SHP77 (cell line): ENCODE data around the gene TEAD1.
A peak's percentile ranks its signal among the peaks of the same experiment; 100 is the strongest.

ENCODE experiments used
- DNase-seq, 2 experiments: peaks; one replicate each; lab custom pipeline; 2025; lab: John Stamatoyannopoulos, UW

The TEAD1 gene

DNA sequence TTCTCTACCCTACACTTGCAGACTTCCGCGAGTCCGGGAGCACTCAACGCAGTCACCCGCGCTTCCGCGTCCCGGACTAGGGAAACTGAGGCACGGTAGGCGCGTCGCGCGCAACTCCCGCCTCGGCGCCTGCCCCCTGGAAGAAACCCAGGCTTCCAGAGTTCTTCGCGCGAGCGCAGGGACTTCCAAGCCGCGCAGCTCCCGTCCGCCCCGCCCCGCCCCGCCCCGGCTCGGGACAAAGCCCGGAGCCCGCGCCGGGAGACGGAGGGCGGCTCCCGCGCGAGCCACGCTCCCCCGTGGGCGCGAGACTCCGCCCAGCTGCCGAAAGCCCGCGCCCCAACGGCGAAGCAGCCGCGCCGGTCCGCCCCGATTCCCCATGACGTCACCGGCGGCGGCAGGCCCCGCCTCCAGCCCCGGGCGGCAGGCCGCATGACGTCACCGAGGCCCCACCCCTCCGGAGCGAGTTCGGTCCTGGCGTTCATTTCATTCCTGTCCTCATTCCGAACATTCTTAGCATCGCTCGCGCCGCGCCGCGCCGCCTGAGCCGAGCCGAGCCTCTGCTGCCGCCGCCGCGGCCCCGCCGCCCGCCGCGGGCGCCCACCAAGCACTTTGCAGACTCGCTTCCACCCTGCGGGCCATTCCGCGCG, at the start of gene TEAD1:
TSS of gene TEAD1 (plus strand) at position 498 of the 647 bp plus-strand sequence.
- DNase-seq: peak; percentile 42 to 65

DNA sequence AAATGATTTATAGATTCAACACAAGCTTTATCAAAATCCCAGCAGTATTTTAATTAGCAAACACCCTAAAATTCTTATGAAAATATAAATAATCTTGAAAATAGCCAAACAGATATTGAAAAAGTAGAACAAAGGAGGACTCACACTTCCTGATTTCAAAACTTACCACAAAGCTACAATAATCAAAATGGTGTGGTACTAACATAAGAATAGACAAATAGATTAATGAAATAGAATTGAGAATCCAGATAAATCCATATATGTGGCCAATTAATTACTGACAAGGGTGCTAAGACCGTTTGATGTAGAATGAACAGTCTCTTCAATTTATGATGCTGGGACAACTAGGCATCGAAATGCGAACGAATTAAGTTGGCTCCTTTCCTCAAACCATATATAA, 49.6 kb upstream of the TEAD1 start:
- DNase-seq: no peak

GRCh38 chr11:12625438-12626071, 48.7 kb upstream of the TEAD1 start:
- no peak for DNase-seq

- DNase-seq: no peak
Measured at GRCh38 chr11:12626616-12627015, 47.6 kb upstream of the TEAD1 start.

- no peak for DNase-seq
Measured at GRCh38 chr11:12628314-12628713, 45.9 kb upstream of the TEAD1 start.

- no peak for DNase-seq
Measured at GRCh38 chr11:12629601-12630313, 44.5 kb upstream of the TEAD1 start.

GRCh38 chr11:12631651-12632050, 42.6 kb upstream of the TEAD1 start:
- no peak for DNase-seq

DNA sequence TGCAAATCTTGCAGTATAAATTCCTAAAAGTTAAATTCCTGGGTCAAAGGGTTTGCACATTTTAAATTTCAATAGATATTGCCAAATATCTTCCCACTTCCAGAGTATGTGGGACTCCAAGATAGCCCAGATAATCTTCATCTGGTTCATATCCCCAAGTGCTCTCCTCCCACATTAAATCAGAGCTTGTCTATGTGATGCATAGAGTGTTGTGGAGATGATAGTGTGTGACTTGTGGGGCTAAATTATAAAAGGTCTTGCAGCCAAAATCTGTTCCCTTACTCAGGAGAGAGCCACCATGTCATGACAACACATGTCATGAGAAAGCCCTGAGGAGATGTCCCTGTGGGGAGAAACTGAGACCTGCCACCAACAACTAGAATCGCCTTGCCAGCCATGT, 39.9 kb upstream of the TEAD1 start:
- DNase-seq: no peak

- no peak for DNase-seq
Measured at GRCh38 chr11:12636871-12637410, 37.3 kb upstream of the TEAD1 start.

- DNase-seq: no peak
Measured at GRCh38 chr11:12639388-12639787, 34.8 kb upstream of the TEAD1 start.

DNA sequence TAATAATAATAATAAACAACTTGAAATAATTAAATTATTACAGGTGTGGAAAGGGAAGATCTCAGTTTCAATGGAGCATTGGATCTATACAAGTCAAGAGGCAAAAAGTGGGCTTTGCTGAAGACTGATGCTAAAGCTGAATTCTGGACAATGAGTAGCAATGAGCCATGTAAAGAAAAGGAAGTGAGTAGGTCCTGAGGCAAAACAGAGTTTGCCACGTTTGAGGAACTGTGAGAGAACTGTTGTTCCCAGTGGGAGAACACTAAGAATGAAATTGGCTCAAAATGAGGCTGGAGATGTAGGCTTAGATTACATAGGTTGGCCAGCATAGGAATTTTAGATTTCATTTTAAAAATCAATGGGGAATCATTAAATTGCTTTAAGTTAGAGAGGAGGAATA, 33.9 kb upstream of the TEAD1 start:
- no peak for DNase-seq

- DNase-seq: no peak
Measured at GRCh38 chr11:12640926-12641849, 33.0 kb upstream of the TEAD1 start.

DNA sequence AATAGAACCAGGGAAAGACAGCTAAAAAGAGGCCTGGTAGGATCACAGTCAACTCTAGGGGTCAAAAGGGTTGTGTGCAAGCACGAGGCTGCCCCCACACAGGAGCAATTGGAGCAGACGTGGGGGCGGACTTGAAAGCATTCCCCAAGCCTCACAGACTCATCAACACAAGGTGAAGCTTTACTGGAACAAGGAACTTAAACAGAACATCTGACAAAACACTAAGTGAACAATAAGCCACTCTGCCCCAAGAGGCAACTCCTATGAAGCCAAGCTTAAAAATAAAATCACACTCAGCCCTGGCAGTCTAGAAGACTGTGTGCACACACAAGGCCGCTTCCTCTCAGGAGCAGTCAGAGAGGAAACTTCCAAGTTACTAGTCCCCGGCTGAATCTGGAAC, 32.2 kb upstream of the TEAD1 start:
- DNase-seq: no peak

- no peak for DNase-seq
Measured at GRCh38 chr11:12642806-12643428, 31.3 kb upstream of the TEAD1 start.

- DNase-seq: no peak
Measured at GRCh38 chr11:12646478-12646877, 27.7 kb upstream of the TEAD1 start.

GRCh38 chr11:12653729-12654128, 20.5 kb upstream of the TEAD1 start:
- peak in 1 of 2 experiments; percentile 17 for DNase-seq

DNA sequence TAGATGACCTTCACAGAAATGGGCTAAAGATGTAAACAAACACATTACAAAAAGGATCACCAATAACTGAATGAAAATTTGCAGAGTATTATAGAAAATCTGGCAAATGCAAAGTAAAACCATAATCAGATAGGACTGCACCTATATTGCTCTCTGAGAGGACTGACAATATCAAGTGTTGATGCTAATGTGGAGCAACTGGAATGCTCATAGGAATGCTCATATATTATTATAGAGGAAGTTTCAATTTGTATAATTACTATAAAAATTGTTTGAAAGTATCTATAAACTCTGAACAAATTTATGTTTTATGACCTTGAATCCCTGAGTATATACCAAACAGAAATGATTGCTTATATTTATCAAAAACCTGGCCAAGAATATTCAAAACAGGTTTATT, 18.4 kb upstream of the TEAD1 start:
- no peak for DNase-seq

DNA sequence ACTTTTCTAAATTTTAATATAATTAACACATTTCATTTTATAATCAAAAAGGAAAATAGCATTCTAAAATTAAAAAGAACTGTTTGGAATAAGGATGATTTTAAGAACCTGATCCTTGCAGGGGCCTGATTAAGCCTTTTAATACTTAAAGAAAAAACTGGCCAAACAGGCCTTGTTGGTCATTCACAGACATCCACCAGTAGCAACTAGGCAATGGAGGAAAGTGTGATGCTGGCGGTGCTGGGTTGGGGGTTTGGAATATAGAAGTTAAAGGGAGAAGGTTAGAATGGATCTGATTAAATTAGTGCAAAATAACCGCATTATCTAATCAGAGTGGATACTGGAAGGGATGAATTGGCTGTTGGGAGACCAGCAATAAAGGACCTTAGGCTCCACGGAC, 16.9 kb upstream of the TEAD1 start:
- no peak for DNase-seq

GRCh38 chr11:12657981-12658380, 16.2 kb upstream of the TEAD1 start:
- DNase-seq: no peak

GRCh38 chr11:12662101-12662689, 12.0 kb upstream of the TEAD1 start:
- no peak for DNase-seq

DNA sequence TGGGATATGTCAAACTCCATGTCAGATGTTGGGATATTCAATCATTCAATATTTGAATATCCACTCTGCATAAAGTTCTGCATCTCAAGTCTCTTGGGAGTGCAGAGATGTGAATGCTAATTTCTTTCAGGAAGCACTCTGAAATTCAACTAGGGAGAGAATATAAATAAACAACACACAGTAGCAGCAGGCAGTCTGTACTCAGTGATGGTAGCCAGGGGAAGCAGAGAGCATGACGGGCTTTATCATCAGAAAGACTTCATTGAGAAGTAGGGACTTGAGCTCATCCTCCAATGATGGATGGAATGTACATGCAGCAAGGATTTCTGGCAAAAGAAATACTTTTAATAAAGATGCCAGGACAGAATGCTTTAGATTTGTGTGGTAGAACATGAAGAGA, 9.8 kb upstream of the TEAD1 start:
- no peak for DNase-seq
